ENCODE data around the gene METRN.
A peak's percentile ranks its signal among the peaks of the same experiment; 100 is the strongest.

METRN gene

DNA sequence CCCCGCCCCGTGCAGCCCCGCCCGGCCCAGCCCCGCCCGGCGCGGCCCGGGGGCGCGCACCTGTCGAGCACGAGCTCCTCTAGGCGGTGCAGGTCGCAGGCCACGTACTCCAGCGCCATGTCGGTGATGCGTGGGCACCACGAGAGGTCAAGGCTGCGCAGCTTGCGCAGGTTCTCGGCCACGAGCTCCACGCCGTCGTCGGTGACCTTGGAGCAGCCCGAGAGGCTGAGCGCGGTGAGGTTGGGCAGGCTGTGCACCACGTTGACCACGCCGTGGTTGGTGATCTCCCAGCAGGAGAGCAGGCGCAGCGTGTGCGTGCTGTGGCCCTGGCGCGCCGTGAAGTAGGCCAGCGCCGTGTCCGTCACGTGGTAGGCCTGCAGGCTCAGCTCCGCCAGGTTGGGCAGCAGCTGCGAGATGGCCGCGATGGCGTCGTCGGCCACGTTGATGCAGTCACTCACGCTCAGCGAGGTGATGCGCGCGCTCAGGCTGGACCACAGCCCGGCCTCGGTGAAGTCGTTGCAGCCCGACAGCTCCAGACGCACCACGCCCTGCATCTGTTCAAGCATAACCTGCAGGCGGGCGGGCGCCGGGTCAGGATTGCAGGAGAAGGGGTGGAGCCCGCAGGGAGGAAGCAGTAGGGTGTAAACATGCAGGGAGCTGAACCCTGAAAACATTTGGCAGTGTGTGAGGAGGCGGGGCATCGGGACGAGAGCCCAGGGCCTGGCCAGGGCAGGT is 19.4 kb upstream of the METRN start (continued):
- no peak for TF ChIP-seq ZFP41 (tag by site-specific recombination; IDR thresholded peaks at IDR 0.05; ENCODE audit: borderline replicate concordance)
- TF ChIP-seq ZBTB6 (tag by site-specific recombination; IDR thresholded peaks at IDR 0.05), result no peak
- 0 out of 2 replicates have a peak, but pooled peaks have one; percentile 40 for TF ChIP-seq ZSCAN5A (tag by site-specific recombination; IDR thresholded peaks at IDR 0.05)
- TF ChIP-seq ZNF514 (tag by site-specific recombination; IDR thresholded peaks at IDR 0.05), result no peak
- no peak for TF ChIP-seq GLI2 (tag by site-specific recombination; IDR thresholded peaks at IDR 0.05; ENCODE audit: borderline replicate concordance, low read depth)
- TF ChIP-seq, protein P1, sequence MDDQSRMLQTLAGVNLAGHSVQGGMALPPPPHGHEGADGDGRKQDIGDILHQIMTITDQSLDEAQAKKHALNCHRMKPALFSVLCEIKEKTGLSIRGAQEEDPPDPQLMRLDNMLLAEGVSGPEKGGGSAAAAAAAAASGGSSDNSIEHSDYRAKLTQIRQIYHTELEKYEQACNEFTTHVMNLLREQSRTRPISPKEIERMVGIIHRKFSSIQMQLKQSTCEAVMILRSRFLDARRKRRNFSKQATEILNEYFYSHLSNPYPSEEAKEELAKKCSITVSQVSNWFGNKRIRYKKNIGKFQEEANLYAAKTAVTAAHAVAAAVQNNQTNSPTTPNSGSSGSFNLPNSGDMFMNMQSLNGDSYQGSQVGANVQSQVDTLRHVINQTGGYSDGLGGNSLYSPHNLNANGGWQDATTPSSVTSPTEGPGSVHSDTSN (CRISPR knock-in tag; IDR thresholded peaks at IDR 0.05), result peak; percentile 77; the same call in 1 of the 2 replicates
- TF ChIP-seq SP3 (tag by site-specific recombination; IDR thresholded peaks at IDR 0.05), result 0 out of 2 replicates have a peak, but pooled peaks have one; percentile 40
- no peak for TF ChIP-seq TSHZ1 (tag by site-specific recombination; IDR thresholded peaks at IDR 0.05; ENCODE audit: borderline replicate concordance)
- no peak for TF ChIP-seq MEIS1 (CRISPR knock-in tag; IDR thresholded peaks at IDR 0.05; ENCODE audit: borderline replicate concordance)
- no peak for TF ChIP-seq ZNF830 (tag by site-specific recombination; IDR thresholded peaks at IDR 0.05; ENCODE audit: low read depth)
- TF ChIP-seq ZNF404 (tag by site-specific recombination; IDR thresholded peaks at IDR 0.05), result no peak
- peak; percentile 69 for TF ChIP-seq SP2 (tag by site-specific recombination; IDR thresholded peaks at IDR 0.05)
- no peak for TF ChIP-seq GLIS2 (tag by site-specific recombination; IDR thresholded peaks at IDR 0.05)
- TF ChIP-seq IKZF3 (tag by site-specific recombination; IDR thresholded peaks at IDR 0.05), result no peak
- TF ChIP-seq ZNF169 (tag by site-specific recombination; IDR thresholded peaks at IDR 0.05), result no peak
- TF ChIP-seq, protein P2, sequence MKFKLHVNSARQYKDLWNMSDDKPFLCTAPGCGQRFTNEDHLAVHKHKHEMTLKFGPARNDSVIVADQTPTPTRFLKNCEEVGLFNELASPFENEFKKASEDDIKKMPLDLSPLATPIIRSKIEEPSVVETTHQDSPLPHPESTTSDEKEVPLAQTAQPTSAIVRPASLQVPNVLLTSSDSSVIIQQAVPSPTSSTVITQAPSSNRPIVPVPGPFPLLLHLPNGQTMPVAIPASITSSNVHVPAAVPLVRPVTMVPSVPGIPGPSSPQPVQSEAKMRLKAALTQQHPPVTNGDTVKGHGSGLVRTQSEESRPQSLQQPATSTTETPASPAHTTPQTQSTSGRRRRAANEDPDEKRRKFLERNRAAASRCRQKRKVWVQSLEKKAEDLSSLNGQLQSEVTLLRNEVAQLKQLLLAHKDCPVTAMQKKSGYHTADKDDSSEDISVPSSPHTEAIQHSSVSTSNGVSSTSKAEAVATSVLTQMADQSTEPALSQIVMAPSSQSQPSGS (tag by site-specific recombination; IDR thresholded peaks at IDR 0.05; ENCODE audit: low read depth), result no peak
- TF ChIP-seq ZBTB8A (tag by site-specific recombination; IDR thresholded peaks at IDR 0.05), result peak; percentile 81
- no peak for TF ChIP-seq ZNF138 (tag by site-specific recombination; IDR thresholded peaks at IDR 0.05; ENCODE audit: borderline replicate concordance)
- no peak for TF ChIP-seq ZNF354C (tag by site-specific recombination; IDR thresholded peaks at IDR 0.05; ENCODE audit: borderline replicate concordance, low read depth)
- TF ChIP-seq ZNF133 (tag by site-specific recombination; IDR thresholded peaks at IDR 0.05), result no peak
- no peak for TF ChIP-seq ZNF571 (tag by site-specific recombination; IDR thresholded peaks at IDR 0.05)
- TF ChIP-seq ZNF701 (tag by site-specific recombination; IDR thresholded peaks at IDR 0.05), result no peak
- TF ChIP-seq, protein P3, sequence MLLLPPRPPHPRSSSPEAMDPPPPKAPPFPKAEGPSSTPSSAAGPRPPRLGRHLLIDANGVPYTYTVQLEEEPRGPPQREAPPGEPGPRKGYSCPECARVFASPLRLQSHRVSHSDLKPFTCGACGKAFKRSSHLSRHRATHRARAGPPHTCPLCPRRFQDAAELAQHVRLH (tag by site-specific recombination; IDR thresholded peaks at IDR 0.05), result no peak
- TF ChIP-seq ZNF626 (tag by site-specific recombination; IDR thresholded peaks at IDR 0.05), result no peak
- TF ChIP-seq ZNF184 (tag by site-specific recombination; IDR thresholded peaks at IDR 0.05), result no peak
- no peak for TF ChIP-seq ZNF19 (tag by site-specific recombination; IDR thresholded peaks at IDR 0.05; ENCODE audit: low read depth)
- peak; percentile 97 for TF ChIP-seq ZNF600 (tag by site-specific recombination; IDR thresholded peaks at IDR 0.05)
- no peak for TF ChIP-seq ZNF776 (tag by site-specific recombination; IDR thresholded peaks at IDR 0.05; ENCODE audit: borderline replicate concordance)
- no peak for TF ChIP-seq ZNF394 (tag by site-specific recombination; IDR thresholded peaks at IDR 0.05; ENCODE audit: borderline replicate concordance)
- TF ChIP-seq ZNF362 (tag by site-specific recombination; IDR thresholded peaks at IDR 0.05), result no peak

All from HEK293 (cell line).